Endothelial cell of umbilical vein (primary cell): ENCODE data around the gene RPL10A. TPM values are rescaled to one million over a fixed set of nuclear protein-coding genes. Genes with fewer than 3 reads are reported as not detected.
A peak's percentile ranks its signal among the peaks of the same experiment; 100 is the strongest.

Experiments
- BruUV-seq: library from RNA; stranded (reverse); fragments of 400-500 nt; replicated peaks from 2 replicates; lab custom pipeline; 2021; lab: Mats Ljungman, UMichigan
- CTCF ChIA-PET: fragments of 300-600, 350-600 bp; sonication (Branson Sonifier 250); formaldehyde crosslinking; loops from one replicate; lab custom pipeline; 2021; ENCODE audit warnings: antibody characterized with exemption, inconsistent platforms; lab: Charles Lee
- POLR2A ChIA-PET: fragments of 300-600, 350-600 bp; sonication (Branson Sonifier 250); formaldehyde crosslinking; loops from one replicate; lab custom pipeline; 2021; ENCODE audit warnings: antibody characterized with exemption, inconsistent platforms; lab: Charles Lee
- DNase-seq: peaks from one replicate; pipeline ENCODE4 v3.0.0-alpha.2; 2011; ENCODE audit warnings: low read depth, low spot score
- FAIRE-seq: peaks from 2 replicates; lab custom pipeline; 2011; peaks lifted over from hg19 to GRCh38; lab: Jason Lieb, UNC
- H2AFZ ChIP-seq: 2 replicates; pipeline ENCODE4 v1.6.0; 2012; ENCODE audit warnings: low read depth, low read length, control low read depth, inconsistent platforms
- H3K27ac ChIP-seq: 2 replicates; pipeline ENCODE4 v1.5.1; 2011; ENCODE audit warnings: low read depth, mild to moderate bottlenecking, control low read depth, low read length, moderate library complexity; ENCODE audit not compliant: insufficient read depth
- H3K27me3 ChIP-seq, 2 experiments: 2 replicates each; pipeline versions ENCODE4 v1.6.0 to v1.6.1; 2011; ENCODE audit warnings: low read length in 2 of 2, mixed read lengths in 1 of 2; ENCODE audit not compliant: control insufficient read depth in 2 of 2, insufficient read depth in 2 of 2
- H3K36me3 ChIP-seq, 2 experiments: 2 replicates in 1 of 2; 3 replicates in 1 of 2; pipeline ENCODE4 v1.5.1; 2011; ENCODE audit warnings: low read length in 2 of 2, mild to moderate bottlenecking in 1 of 2, moderate library complexity in 1 of 2; ENCODE audit not compliant: control insufficient read depth in 2 of 2, insufficient read depth in 2 of 2; ENCODE audit errors: extremely low read depth in 1 of 2
- H3K4me1 ChIP-seq: 3 replicates; pipeline ENCODE4 v1.5.1; 2011; ENCODE audit warnings: mild to moderate bottlenecking, low read length; ENCODE audit not compliant: control insufficient read depth, insufficient read depth; ENCODE audit errors: extremely low read depth
- H3K4me2 ChIP-seq: 2 replicates; pipeline ENCODE4 v1.6.1; 2011; ENCODE audit warnings: low read length, control low read depth, mixed read lengths; ENCODE audit not compliant: insufficient read depth
- H3K4me3 ChIP-seq, 3 experiments: fragments of 200-600 bp in 1 of 3; sonication (generic), shearing (Covaris generic) in 1 of 3; replicated peaks in 1 of 3; 2 replicates each; pipeline ENCODE4 v1.5.1; 2011 to 2016; ENCODE audit warnings: control low read depth in 3 of 3, low read length in 3 of 3, mild to moderate bottlenecking in 2 of 3, inconsistent platforms in 1 of 3, low read depth in 1 of 3, moderate library complexity in 1 of 3; ENCODE audit not compliant: insufficient read depth in 1 of 3
- H3K79me2 ChIP-seq: 2 replicates; pipeline ENCODE4 v1.6.0; 2012; ENCODE audit warnings: low read length, inconsistent platforms; ENCODE audit not compliant: control insufficient read depth, insufficient read depth
- H3K9ac ChIP-seq: replicated peaks from 2 replicates; pipeline ENCODE3; 2011; ENCODE audit warnings: low read length, control low read depth; ENCODE audit not compliant: insufficient read depth; ENCODE audit errors: extremely low read depth
- H3K9me1 ChIP-seq: replicated peaks from 3 replicates; pipeline ENCODE4 v1.6.0; 2011; ENCODE audit warnings: mild to moderate bottlenecking, low read length; ENCODE audit not compliant: control insufficient read depth, insufficient read depth; ENCODE audit errors: extremely low read depth
- H3K9me3 ChIP-seq: replicated peaks from 2 replicates; pipeline ENCODE4 v1.5.1; 2012; ENCODE audit warnings: low read length, inconsistent platforms; ENCODE audit not compliant: control insufficient read depth, insufficient read depth
- H4K20me1 ChIP-seq: replicated peaks from 2 replicates; pipeline ENCODE3; 2011; ENCODE audit warnings: mild to moderate bottlenecking, low read length; ENCODE audit not compliant: control insufficient read depth, insufficient read depth; ENCODE audit errors: extremely low read depth
- CTCF ChIP-seq, 2 donors: IDR thresholded peaks; 1 replicate in 1 of 2; 2 replicates in 1 of 2; pipeline ENCODE4 v1.5.1; 2011; ENCODE audit warnings: low read length in 2 of 2, mild to moderate bottlenecking in 2 of 2, moderate library complexity in 2 of 2, control low read depth in 1 of 2, inconsistent platforms in 1 of 2, low read depth in 1 of 2; ENCODE audit not compliant: insufficient read depth in 1 of 2; ENCODE audit errors: extremely low read depth in 1 of 2
- EZH2 ChIP-seq: IDR thresholded peaks from 2 replicates; pipeline ENCODE4 v1.6.1; 2012; ENCODE audit warnings: borderline replicate concordance, low read depth, mild to moderate bottlenecking, moderate library complexity, low read length, inconsistent platforms; ENCODE audit not compliant: severe bottlenecking
- MAX ChIP-seq: IDR thresholded peaks from 2 replicates; pipeline ENCODE4 v1.6.1; 2011; ENCODE audit not compliant: insufficient read depth, insufficient read length
- POLR2A ChIP-seq: IDR thresholded peaks from 2 replicates; pipeline ENCODE4 v1.6.1; 2012; ENCODE audit warnings: low read depth, mild to moderate bottlenecking, control low read depth, low read length
- dilution Hi-C: fragments of 300-500 bp; cut with MboI; formaldehyde crosslinking; loops from one replicate; pipeline ENCODE4 v1.15.0; 2019; ENCODE audit warnings: low sequenced_read_pairs; ENCODE audit not compliant: extremely low pct_ligation_motif_present
- intact Hi-C: fragments of 100-400 bp; cut with micrococcal nuclease; formaldehyde crosslinking; loops from one replicate; pipeline ENCODE4 v1.10.0; 2022
- polyA plus RNA-seq, 4 experiments: library from polyadenylated mRNA; depleted of rRNA in 3 of 4; stranded (reverse) in 3 of 4; unstranded in 1 of 4; fragments of >200 nt; gene quantifications; 2 replicates each; pipeline versions ENCODE4 v1.2.1 to v1.2.3, GENCODE V29; 2011 to 2012; ENCODE audit warnings: missing spikeins in 1 of 4
- total RNA-seq: library from RNA; stranded (reverse); gene quantifications from 2 replicates; pipeline ENCODE4 v1.2.3, GENCODE V29; 2021

RPL10A gene
- total and polyA plus RNA-seq, 2 donors (not counting 3 experiments of a cell fraction or from before 2014, with no cell fraction given): 1,339 to 1,956 TPM

GRCh38 chr6:35449287-35449881 is 18.8 kb upstream of the RPL10A start:
- Histone ChIP-seq H3K9ac (no peak overlapping the region), H3K4me2 (no peak overlapping the region), H3K79me2 (no peaks in the 10 kb centered on the region), H3K9me3 (no peaks in the 10 kb centered on the region), H4K20me1 (no peaks in the 10 kb centered on the region), H2AFZ (no peak overlapping the region), H3K27me3 (peaks cover 0 to 2% of the 10 kb centered on the region in 2 experiments), H3K4me3 (no peak overlapping the region), H3K36me3 (no peaks in the 10 kb centered on the region), H3K27ac (no peak overlapping the region), H3K4me1 (peaks cover 16% of the 10 kb centered on the region), H3K9me1 (no peaks in the 10 kb centered on the region)
- intact Hi-C loops: loop anchor here (1.0 kb wide), 5 partner anchors 24 to 152 kb away; partner anchors contain the start of genes DEF6 and PPARD
- DNase-seq: peak; percentile 62
- BruUV-seq: no TSS peak
- dilution Hi-C loops: no loop called here
- POLR2A ChIA-PET: interaction anchor here (0.5 to 1.1 kb wide), 3 partner anchors 98 to 107 kb away, joined by 3 to 6 read pairs (median 4); partner anchors contain the start of gene PPARD
- CTCF ChIA-PET: interaction anchor here (0.5 to 9.3 kb wide), 49 partner anchors 9 to 463 kb away, joined by 3 to 270 read pairs (median 5); partner anchors contain the start of genes DEF6, PPARD, RPL10A and ZNF76
- TF ChIP-seq MAX (no peak), POLR2A (no peak), CTCF (IDR thresholded peaks at IDR 0.05; ENCODE audit: extremely low read depth in 1 of 2, insufficient read depth in 1 of 2, low read depth in 1 of 2, low read length in 2 of 2) (peak; percentile 48 to 53), EZH2 (no peak)
- FAIRE-seq: peak; percentile 93
